ENCODE data around the gene KIF6.
"Not testable (repeated sequence)": the region's sequence is repeated elsewhere in the genome, so short reads cannot be mapped to it uniquely, and the experiment has no call there.

The KIF6 gene

GRCh38 chr6:39494998-39495397, 230.2 kb downstream of the KIF6 start:
- DNase-seq = no peak

DNA sequence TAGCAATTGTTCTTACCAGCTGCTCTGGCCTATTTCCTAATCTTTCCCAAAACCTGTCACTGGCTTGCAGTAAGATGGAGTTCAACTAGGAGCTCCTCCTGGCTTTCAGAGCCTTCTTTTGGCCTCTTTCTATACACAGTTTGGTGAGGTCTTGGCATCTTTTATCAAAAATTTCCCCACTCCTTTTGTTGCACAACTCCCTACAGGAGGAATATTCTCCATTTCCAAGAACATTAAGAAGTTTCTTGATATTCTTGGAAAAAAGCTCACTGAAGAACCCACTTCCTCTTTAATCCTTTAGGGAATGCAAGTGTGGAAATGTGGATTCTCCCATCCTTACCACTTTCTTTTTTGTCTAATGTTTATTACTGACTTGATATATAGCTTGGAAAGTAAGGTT, 231.4 kb downstream of the KIF6 start:
- no peak for DNase-seq

DNA sequence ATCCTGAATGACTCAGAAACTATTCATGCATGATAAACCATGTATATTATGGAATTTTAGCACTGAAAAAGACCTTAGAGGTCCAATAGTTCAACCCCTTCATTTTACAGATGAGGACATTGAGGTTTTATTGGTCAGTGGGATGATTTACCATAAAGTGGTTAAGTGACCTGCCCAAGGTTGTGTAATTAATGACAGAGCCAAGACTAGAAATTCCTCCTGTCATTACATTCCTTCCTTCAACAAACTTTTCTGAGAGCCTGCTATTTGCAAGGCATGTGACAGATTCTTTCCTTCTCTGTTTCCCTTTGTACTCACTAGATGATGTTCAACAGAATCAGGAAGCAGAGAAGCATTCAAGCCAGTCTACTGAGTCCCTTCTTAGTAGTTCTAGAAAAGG, 232.0 kb downstream of the KIF6 start:
- no peak for DNase-seq

DNA sequence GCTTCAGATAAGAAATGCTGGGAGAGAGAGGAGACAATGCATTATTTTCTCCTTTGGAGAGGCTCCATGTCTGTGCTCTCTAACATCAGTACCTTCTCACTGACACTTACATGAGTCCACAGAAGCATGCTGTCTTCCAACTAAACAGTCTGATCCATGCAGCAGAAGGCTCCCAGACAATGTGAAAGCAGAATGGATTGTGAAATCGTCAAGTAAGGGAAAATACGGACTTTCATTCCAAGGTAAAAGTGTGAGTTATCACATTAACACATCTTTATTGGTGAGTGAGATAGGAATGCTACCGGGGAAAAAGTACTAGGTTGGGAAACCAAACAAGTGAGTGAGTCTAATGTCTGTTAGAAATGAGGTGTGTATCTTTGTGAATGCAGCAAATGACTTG, 235.1 kb downstream of the KIF6 start:
- no peak for DNase-seq

DNA sequence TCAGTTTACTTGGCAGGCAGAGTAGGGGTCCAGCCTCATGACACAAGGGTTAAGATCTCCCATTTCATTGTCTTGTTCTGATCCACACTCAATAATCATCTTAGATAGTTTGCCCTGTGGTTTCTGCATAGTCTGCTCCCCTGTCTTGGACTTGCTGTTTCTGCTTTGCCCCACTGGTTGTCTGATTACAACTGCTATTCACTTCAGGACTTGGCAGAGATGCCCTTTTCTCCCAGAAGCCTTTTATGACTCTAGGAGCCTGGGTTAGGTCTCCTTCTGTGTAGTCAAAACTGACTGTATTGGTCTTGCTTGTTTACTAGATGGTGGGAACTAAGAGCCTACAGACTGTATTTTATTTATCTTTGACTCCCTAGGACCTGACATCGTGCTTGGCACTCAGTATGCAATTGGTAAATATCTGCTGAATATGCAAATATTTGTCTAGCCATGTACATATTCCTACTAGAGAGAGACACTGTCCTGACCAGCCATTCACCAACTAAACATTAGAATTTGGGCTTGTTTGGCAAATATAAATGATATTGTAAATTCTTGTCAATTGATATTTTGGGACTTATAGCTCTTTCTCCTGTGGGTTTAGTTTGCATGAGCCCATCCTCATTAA, 236.8 kb downstream of the KIF6 start:
- DNase-seq = no peak

- DNase-seq = no peak
Observed at GRCh38 chr6:39484276-39484675, 240.9 kb downstream of the KIF6 start.

DNA sequence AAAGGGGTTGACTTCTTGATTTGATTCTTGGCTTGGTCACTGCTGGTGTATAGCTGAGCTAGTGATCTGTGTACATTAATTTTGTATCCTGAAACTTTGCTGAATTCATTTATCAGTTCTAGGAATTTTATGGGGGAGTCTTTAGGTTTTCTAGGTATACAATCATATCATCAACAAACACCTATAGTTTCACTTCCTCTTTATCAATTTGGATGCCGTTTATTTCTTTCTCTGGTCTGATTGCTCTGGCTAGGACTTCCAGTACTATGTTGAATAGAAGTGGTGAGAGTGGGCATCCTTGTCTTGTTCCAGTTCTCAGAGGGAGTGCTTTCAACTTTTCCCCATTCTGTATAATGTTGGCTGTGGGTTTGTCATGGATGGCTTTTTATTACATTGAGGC, 245.4 kb downstream of the KIF6 start:
- not testable (repeated sequence) for DNase-seq

DNA sequence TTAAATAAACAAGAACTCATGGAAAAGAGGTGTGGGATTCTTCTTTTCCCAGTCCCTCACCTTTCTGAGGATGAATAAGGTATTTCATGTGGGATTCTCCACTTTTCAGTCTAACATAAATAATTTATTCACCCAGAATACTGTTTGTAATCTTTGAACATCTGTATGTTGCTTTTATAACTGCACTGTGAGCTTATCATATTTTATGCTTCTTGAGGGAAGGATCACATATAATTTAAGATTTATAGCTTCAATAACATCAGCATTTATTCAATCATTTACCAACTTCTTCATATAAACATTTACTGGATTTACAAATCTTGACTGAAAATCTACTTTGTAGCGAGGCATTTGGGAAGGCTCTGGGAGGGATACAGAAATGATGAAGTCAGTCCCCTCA, 248.5 kb downstream of the KIF6 start:
- no peak for DNase-seq

DNA sequence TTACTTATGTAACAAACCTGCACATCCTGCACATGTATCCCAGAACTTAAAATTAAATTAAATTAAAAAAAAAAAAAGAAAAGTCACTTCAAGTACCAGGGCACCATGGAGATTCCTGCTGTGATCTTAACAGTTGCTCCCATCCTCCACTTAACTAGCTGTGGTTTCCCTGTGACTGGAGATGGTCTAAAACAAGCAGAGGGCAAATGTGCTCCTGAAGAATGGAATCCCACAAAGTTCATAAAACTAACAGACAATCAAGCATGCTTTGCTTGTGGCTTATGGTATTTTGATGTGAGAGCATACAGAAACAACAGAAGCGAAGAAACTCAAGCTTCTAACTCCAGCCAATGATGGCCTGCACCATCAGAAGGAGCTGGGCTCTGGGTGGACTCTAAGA, 249.1 kb downstream of the KIF6 start:
- DNase-seq = no peak

DNA sequence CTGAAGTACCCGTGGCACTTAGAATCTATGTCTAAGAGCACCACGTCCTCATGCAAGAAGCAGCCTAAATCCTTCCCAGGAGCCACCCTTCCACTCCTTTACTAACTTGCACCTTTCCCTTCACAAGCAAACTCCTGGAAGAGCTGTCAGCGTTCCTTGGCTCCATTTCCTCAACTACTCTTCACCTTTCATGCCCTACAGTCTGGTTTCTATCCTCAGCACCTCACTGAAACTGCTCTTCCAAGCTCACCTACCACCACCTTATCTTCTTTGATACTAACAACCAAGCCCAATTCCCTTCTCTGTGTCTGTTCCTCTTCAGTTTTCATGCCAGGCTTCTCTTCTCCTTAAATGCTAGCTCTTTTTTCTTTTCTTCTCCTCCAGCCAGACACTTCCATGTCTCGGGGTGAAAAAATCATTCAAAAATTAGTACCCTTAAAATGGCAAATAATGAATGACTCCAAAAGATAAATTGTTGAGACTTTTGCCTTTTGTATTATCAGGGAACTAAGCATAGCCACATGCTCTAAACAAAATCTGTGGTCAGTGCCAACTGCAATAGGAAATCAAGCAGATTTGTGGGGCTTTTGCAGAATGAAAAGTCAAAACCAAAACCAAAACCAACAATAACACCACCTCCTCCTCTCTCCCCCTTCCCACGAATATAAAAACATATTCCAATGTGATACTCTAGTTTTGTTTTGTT, 253.1 kb downstream of the KIF6 start:
- no peak for DNase-seq

DNA sequence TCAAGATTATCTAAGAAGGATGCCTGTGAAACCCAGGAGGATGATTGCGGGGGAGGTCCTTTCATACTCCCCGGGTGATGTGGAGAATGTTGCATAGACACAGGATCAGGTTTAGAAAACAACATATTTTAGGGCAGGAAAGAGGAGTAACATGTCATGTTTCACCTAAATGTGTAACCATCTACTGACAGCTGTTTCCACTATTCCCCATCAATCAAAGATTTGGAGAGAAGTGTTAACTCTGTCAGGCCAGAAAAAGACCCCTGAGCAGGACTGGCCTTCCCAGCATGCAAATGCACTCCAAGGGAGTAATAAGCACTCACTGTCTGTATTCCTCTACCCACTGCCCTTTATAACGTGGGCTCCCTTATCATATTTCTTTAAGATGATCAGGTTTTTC, 254.7 kb downstream of the KIF6 start:
- no peak for DNase-seq

- no peak for DNase-seq
Observed at GRCh38 chr6:39468385-39468784, 256.8 kb downstream of the KIF6 start.

DNA sequence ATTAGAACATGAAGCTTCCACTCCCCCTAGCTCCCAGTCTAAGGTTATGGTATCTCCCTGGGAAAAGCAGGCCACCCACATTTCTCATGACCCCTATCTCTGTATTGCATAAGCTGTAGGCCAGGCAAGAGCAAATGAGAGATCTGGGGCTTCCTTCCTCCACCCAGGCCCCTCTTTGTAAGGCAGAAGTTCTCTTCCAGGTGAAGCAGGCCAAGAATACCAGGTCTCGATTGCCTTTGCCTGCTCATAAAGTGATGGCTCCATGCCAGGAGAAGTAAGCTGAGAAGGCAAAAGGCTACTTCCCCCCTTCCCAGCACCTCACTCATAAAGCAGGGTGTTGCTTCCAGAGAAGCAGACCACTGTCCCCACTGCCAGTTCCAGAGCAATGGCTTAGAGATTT, 258.6 kb downstream of the KIF6 start:
- DNase-seq = no peak

DNA sequence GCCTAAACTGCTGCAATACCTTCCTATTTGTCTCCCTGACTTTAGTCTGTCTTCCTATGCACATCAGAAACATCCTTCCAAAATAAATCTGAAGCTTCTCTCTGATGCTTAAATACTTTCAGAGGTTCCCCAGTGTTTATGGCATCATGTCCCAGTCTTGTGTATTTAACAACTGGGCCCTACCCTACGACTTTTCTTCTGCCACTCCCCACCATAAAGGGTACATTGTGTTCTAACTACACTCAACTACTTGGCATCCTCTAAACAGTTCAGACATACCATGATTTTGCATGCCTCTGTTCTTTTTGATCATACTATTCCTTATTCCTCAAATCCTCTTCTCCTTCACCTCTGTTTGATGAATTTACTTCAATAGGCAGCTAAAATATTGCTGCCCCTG, 259.7 kb downstream of the KIF6 start:
- no peak for DNase-seq

DNA sequence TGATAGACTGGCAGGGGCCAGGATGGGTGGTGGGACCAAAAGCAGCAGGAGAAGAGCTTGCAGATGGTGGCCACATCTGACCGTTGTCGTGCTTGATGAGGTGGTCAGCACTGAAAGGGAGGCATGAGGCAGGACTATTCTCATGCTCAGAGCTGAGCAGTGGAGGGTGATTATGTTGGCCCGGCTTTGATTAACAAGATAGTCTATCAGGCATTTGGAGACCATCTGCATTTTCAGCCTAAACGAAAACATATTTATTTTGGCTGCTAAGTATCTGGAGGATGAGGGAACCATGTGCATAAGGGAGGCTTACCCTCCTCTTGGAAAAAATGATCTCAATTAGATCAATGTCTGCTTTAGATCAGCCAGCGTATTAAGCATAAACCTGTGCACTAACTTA, 261.1 kb downstream of the KIF6 start:
- DNase-seq = no peak

- no peak for DNase-seq
Observed at GRCh38 chr6:39453956-39454524, 271.2 kb downstream of the KIF6 start.

DNA sequence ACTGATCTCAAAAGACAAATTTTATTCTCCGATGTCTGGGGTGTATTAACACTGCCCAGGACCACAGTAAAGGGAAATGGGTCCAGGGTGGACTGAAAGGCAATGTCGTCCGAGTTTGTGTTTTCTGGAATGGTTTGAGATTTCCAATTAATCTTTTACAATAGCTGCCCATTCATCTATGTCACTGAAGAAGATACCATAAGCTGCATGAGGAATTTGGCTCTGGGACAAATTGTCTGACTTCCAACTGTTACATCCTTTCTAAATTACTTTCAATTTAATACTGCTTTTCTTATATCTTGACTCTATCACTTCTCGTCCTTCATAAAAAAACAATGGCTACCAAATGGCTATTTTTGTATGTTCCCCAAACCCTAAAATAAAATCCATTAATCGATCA, 272.0 kb downstream of the KIF6 start:
- no peak for DNase-seq

DNA sequence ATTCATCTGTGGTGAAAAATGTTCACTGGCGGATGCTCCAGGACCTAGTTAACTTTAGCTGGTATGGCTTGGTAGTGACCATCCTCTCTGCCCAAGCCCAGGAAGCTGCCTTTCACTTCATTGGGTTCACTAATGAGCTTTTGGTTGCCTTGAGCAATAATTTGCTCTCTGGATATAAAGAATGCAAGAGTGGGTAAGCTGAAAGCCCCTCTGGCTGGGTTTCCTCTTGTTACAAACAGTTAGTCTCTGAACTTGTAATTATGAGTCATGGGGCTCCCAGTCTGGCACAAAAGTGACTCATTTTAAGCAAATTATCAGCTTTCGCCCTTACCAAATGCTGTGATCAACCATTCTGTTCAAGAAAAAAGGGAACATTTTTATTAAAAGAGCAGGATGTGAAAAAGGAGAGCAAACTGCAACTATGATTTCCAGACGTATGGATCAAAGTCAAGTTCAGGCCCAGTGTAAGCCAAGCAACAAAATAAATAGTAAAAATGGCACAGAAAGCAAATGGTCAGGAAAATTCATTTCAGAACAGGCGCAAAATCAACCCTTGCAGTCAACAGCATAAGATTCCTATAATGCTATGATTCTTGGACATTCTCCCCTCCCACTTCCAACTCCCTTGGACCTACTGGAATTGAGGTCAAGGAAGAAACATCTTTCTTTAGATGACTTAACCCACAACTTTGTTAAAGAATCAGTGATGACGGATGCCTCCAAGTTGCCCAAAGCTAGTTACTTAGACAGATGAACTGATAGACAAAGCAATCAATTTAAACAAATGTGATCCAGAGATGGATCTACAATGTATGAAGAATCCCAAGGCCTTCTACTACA, 272.7 kb downstream of the KIF6 start:
- no peak for DNase-seq

GRCh38 chr6:39451831-39452230, 273.4 kb downstream of the KIF6 start:
- no peak for DNase-seq

GRCh38 chr6:39449022-39449421, 276.2 kb downstream of the KIF6 start:
- no peak for DNase-seq

DNA sequence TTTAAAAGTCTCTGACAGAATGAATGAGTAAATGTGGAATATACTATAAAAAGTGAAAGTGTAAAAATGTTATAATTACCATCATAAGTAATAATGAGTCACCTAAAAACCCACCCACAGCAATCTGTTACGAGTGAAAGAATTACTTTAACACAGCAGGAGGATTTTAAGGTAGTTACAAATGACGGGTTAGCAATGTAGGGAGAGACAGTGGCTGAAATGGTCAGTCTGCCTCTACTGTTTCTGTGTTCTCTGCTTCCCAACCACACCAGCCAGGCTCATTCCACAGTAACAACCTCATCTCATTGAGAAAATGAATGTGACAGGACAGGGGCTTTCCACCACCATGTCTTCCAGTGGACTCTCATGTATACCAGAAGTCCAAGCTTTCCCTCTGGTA, 278.3 kb downstream of the KIF6 start:
- no peak for DNase-seq

DNA sequence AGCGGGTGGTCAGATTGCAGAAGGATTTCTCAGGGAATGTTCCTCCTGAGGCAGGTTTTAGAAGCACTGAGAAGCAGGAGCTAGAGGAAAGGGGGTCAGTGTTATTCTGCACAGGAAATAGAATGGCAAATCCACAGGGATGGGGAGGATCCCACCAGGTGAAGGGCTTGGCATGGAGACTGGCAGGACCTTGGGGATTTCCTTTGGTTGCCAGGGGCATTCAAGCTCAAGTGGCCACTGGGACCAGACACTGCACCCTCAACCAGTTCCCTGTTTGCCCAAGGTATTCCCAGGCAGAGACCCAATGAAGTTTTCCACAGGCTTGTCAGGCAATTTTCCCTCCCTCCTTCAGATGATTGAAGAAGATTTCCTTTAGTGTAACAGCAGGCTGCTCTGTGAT, 279.5 kb downstream of the KIF6 start:
- no peak for DNase-seq

- no peak for DNase-seq
Observed at GRCh38 chr6:39444479-39445019, 280.7 kb downstream of the KIF6 start.

DNA sequence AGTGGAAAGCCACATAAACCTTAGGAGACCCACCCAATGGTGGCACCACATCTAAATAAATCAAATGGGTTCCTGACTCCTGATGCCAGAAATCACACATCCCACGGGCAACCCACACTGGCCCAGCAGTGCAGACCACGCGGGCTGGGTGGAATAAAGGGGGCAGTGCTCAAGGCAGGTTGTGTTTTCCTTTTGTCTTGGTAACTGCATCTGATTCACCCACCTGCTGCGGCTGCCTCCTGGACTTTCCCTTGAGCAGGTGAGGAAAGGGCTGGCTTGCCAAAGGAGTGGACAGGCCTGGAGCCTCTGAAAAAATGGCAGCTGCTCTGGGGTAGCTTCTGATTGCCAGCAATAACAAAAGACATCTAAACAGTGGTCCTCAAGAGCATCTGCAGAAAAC, 283.2 kb downstream of the KIF6 start:
- no peak for DNase-seq
